HG03025 (cell line): ENCODE measurements around the gene TTC27.
A peak's percentile ranks its signal among the peaks of the same experiment; 100 is the strongest.

ENCODE experiments used
- ATAC-seq: cut with Tn5 transposase; IDR thresholded peaks from one replicate; pipeline ENCODE4 v1.9.1; 2021; ENCODE audit warnings: mild to moderate bottlenecking, moderate library complexity; ENCODE audit not compliant: unreplicated experiment, low FRiP score

TTC27 gene

GRCh38 chr2:32666704-32667103 lies 38.9 kb downstream of the TTC27 start:
- no peak for ATAC-seq

- no peak for ATAC-seq
These were observed 40.4 kb downstream of the TTC27 start for GRCh38 chr2:32668254-32668653.

- ATAC-seq, result no peak
These were observed 44.2 kb downstream of the TTC27 start for GRCh38 chr2:32671885-32672533.

GRCh38 chr2:32678825-32679224 lies 51.0 kb downstream of the TTC27 start:
- no peak for ATAC-seq

- ATAC-seq, result no peak
These were observed 53.1 kb downstream of the TTC27 start for GRCh38 chr2:32680942-32681341.

- no peak for ATAC-seq
These were observed 55.8 kb downstream of the TTC27 start for GRCh38 chr2:32683520-32684086.

- ATAC-seq, result peak; percentile 53
These were observed 60.7 kb downstream of the TTC27 start for GRCh38 chr2:32688541-32688940.

- ATAC-seq, result no peak
These were observed 63.8 kb downstream of the TTC27 start for GRCh38 chr2:32691678-32692077.

GRCh38 chr2:32696439-32696838 lies 68.6 kb downstream of the TTC27 start:
- ATAC-seq, result no peak

GRCh38 chr2:32697156-32697555 lies 69.3 kb downstream of the TTC27 start:
- ATAC-seq, result no peak

GRCh38 chr2:32699151-32699550 lies 71.3 kb downstream of the TTC27 start:
- ATAC-seq, result no peak

GRCh38 chr2:32701806-32702205 lies 74.0 kb downstream of the TTC27 start:
- no peak for ATAC-seq

- ATAC-seq, result no peak
These were observed 74.6 kb downstream of the TTC27 start for GRCh38 chr2:32702303-32703064.

- no peak for ATAC-seq
These were observed 79.1 kb downstream of the TTC27 start for GRCh38 chr2:32706815-32707579.

GRCh38 chr2:32711219-32711618 lies 83.4 kb downstream of the TTC27 start:
- no peak for ATAC-seq

- ATAC-seq, result no peak
These were observed 84.2 kb downstream of the TTC27 start for GRCh38 chr2:32711908-32712501.

- ATAC-seq, result no peak
These were observed 85.0 kb downstream of the TTC27 start for GRCh38 chr2:32712870-32713269.

GRCh38 chr2:32714521-32714920 lies 86.7 kb downstream of the TTC27 start:
- no peak for ATAC-seq

- peak; percentile 76 for ATAC-seq
These were observed 87.6 kb downstream of the TTC27 start for GRCh38 chr2:32715391-32715841.

GRCh38 chr2:32715981-32716380 lies 88.1 kb downstream of the TTC27 start:
- no peak for ATAC-seq

- ATAC-seq, result no peak
These were observed 88.7 kb downstream of the TTC27 start for GRCh38 chr2:32716598-32716997.
